WERI-Rb-1 (cell line): Measurements from ENCODE around the gene RASAL2.

Experiments
- DNase-seq: peaks from one replicate; pipeline ENCODE4 v3.0.0-alpha.2; 2020
- H3K27ac ChIP-seq: fragments of 250-450 bp; sonication (Bioruptor Pico); 2 replicates; pipeline ENCODE4 v1.5.1; 2020; ENCODE audit warnings: mild to moderate bottlenecking, moderate library complexity
- H3K27me3 ChIP-seq: fragments of 250-450 bp; sonication (Bioruptor Pico); 2 replicates; pipeline ENCODE4 v1.5.1; 2021; ENCODE audit warnings: mild to moderate bottlenecking, low read depth, moderate library complexity; ENCODE audit not compliant: insufficient read depth, severe bottlenecking
- H3K36me3 ChIP-seq: fragments of 250-450 bp; sonication (Bioruptor Pico); 2 replicates; pipeline ENCODE4 v1.5.1; 2020; ENCODE audit warnings: mild to moderate bottlenecking, moderate library complexity
- H3K4me3 ChIP-seq: 2 replicates; pipeline ENCODE4 v1.5.1; 2011; ENCODE audit warnings: low read depth, mild to moderate bottlenecking, control low read depth, low read length
- H3K9me3 ChIP-seq: fragments of 250-450 bp; sonication (Bioruptor Pico); 2 replicates; pipeline ENCODE4 v1.5.1; 2021; ENCODE audit warnings: mild to moderate bottlenecking, moderate library complexity; ENCODE audit not compliant: severe bottlenecking
- TF ChIP-seq, protein P1 (sequence below): IDR thresholded peaks from 2 replicates; pipeline ENCODE4 v1.5.1; 2011; ENCODE audit warnings: low read depth, mild to moderate bottlenecking, control low read depth, inconsistent platforms, low read length

The RASAL2 gene

DNA sequence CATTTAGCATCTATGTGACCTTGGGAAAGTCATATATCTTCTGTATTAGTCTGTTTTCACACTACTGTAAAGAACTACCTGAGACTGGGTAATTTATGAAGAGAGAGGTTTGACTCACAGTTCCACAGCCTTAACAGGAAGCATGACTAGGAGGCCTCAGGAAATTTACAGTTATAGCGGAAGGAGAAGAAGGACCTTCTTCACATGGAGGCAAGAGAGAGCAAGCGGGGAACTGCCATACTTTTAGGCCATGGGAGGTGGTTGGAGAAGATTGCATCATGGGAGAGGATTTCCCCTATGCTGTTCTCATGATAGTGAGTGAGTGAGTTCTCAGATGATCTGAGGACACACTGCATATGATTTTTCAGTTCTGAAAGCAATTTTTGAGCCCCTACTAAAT is 315.0 kb downstream of the RASAL2 start:
- Histone ChIP-seq H3K27me3 (no peaks in the 10 kb centered on the region), H3K27ac (no peak overlapping the region), H3K36me3 (no peaks in the 10 kb centered on the region), H3K9me3 (no peaks in the 10 kb centered on the region), H3K4me3 (no peak overlapping the region)
- TF ChIP-seq, protein P1, sequence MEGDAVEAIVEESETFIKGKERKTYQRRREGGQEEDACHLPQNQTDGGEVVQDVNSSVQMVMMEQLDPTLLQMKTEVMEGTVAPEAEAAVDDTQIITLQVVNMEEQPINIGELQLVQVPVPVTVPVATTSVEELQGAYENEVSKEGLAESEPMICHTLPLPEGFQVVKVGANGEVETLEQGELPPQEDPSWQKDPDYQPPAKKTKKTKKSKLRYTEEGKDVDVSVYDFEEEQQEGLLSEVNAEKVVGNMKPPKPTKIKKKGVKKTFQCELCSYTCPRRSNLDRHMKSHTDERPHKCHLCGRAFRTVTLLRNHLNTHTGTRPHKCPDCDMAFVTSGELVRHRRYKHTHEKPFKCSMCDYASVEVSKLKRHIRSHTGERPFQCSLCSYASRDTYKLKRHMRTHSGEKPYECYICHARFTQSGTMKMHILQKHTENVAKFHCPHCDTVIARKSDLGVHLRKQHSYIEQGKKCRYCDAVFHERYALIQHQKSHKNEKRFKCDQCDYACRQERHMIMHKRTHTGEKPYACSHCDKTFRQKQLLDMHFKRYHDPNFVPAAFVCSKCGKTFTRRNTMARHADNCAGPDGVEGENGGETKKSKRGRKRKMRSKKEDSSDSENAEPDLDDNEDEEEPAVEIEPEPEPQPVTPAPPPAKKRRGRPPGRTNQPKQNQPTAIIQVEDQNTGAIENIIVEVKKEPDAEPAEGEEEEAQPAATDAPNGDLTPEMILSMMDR, result no peak
- no peak for DNase-seq

DNA sequence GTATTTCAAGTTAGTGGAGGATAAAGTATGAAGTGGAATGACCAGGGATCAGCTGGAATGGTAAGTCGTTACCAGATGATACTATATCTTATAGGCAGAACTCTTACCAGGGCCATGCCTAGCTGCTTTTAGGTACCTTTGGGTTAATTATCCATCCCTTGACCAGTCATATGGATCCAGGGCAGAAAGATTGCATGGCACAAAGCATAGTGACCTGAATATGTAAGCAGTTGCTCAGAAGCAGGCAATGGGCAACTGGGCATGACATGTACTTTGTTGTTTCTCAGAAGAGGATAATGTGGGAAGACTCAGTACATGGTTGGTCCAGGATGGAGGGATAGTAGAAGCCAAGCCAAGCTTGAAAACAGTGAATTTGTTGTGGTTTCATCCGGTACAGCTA is 315.6 kb downstream of the RASAL2 start:
- Histone ChIP-seq H3K27me3 (no peaks in the 10 kb centered on the region), H3K36me3 (no peaks in the 10 kb centered on the region), H3K4me3 (no peak overlapping the region), H3K27ac (no peak overlapping the region), H3K9me3 (no peaks in the 10 kb centered on the region)
- TF ChIP-seq, protein P1, result no peak
- no peak for DNase-seq

DNA sequence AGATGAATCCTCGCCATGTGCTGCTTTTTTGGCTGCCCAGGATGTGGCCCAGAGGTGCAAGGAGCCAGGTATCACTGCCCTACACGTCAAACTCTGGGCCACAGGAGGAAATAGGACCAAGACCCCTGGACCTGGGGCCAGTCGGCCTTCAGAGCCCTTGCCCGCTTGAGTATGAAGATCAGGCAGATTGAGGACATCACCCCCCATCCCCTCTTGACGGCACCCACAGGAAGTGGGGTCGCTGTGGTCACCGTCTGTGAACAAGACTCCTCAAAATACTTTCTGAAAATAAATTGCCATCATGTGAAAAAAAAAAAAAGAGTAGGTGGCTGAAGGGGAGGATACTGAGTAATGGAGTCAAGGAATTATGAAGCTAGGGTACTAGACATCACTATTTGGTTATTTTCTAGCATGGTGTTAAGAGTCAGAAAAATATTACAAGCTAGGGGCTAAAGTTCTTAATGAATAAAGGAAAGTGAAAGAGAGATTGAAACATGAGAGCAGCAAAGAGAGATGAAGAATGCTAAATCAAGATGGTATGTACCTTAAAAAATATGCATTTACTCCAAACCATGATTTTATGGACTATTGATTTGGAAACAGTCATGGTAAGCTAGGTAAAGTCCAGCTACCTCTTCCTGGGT is 318.0 kb downstream of the RASAL2 start:
- Histone ChIP-seq H3K4me3 (no peak overlapping the region), H3K27ac (no peak overlapping the region), H3K9me3 (no peaks in the 10 kb centered on the region), H3K27me3 (no peaks in the 10 kb centered on the region), H3K36me3 (no peaks in the 10 kb centered on the region)
- TF ChIP-seq, protein P1, result no peak
- no peak for DNase-seq

DNA sequence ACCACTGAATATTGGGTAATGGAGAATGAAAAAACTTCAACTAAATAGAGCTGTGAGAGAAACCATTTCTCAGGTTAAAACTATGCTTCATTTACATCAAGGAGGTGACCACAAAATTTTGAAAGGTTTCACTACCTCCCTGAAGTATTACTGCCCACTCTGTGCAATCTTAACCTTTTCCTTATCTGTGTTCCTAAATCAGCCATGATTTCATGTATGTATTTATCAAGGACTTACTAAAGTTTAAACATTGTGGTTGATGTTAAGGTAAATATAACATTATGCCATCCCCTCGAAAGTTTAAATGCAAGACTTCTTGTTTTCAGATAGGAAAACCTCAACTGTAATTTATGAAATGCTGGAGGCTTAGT is 318.5 kb downstream of the RASAL2 start:
- no peak for DNase-seq
- Histone ChIP-seq H3K27me3 (no peaks in the 10 kb centered on the region), H3K27ac (no peak overlapping the region), H3K9me3 (no peaks in the 10 kb centered on the region), H3K36me3 (no peaks in the 10 kb centered on the region), H3K4me3 (no peak overlapping the region)
- TF ChIP-seq, protein P1, result no peak

DNA sequence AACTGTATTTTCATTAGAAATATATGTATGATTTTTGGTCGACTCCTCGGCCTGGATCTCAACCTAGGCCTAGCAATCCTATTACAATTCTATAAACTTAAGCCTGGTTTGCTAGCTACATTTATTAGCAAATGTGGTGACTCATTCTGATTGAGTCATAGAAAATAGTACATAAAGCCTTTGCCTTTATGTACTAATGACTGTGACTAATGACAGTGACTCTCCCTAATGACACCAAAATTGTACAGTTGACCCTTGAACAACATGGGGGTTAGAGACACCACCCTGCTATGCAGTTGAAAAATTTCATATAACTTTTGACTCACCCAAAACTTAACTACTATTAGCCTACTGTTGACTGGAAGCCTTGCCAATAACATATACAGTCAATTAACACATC is 324.0 kb downstream of the RASAL2 start:
- Histone ChIP-seq H3K27me3 (no peaks in the 10 kb centered on the region), H3K4me3 (no peak overlapping the region), H3K36me3 (no peaks in the 10 kb centered on the region), H3K27ac (no peak overlapping the region), H3K9me3 (no peaks in the 10 kb centered on the region)
- no peak for DNase-seq
- TF ChIP-seq, protein P1, result no peak
